ENCODE results near the gene OR5J2. TPM values are rescaled to one million over a fixed set of nuclear protein-coding genes. Genes with fewer than 3 reads are reported as not detected.

Gene OR5J2
- not detected in 2 replicates for total RNA-seq

DNA sequence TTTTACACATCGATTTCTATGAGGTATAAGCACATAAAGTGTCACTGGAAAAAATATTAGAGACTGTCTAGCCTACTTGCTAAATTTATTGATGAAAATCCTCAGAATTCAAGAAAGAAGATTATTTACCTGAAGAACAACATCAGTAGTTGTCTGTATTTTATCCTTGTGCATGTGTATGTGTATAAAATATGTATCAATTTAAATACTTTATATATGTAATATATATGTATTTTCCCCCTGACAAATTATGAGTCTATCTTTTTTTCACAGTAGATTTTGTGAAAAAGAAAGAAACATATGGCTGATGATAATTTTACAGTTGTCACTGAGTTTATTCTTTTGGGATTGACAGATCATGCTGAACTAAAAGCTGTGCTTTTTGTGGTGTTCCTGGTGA lies at the start of gene OR5J2:
OR5J2 (plus strand) TSS at position 301 of the 400 bp plus-strand sequence; CDS start at position 301, 0 bp downstream.

GRCh38 chr11:56140151-56140661 lies 36.2 kb upstream of the OR5J2 start, which contains the start of gene OR8J3:
TSS of gene OR8J3 (minus strand) at chr11:56140201. CDS start at chr11:56137718, 2,483 bp downstream.

DNA sequence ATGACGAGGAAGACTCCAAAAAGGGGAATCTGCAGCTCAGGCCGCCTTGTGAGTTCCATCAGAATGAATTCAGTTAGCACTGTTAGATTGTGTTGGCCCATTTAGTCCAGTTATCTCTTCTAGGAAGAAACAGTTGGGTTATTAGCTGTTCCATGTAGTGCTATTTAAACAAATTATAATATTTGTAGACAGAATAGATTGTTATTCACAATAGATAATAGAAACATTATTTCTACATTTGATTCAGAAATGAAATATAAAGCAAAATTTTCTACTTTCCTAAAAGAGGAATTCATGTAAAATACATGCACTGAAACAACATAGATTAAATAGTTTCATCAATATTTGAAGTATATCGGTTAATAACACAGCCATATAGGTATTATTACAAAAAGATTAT lies 16.2 kb upstream of the OR5J2 start, which contains the start of gene OR8K5:
OR8K5 (minus strand) TSS at position 101 of the 400 bp plus-strand sequence; CDS start at position 101, 0 bp downstream.

Other genes with a start within 250 kb of the OR5J2 start
- not detected in 2 replicates for gene OR5I1, start 240.2 kb upstream of the OR5J2 start, total RNA-seq
- not detected in 2 replicates for gene OR10AG1, start 206.7 kb upstream of the OR5J2 start, total RNA-seq
- not detected in 2 replicates for gene OR5F1, start 182.0 kb upstream of the OR5J2 start, total RNA-seq
- gene OR5AS1, start 149.0 kb upstream of the OR5J2 start, total RNA-seq: not detected in 2 replicates
- gene OR8I2, start 83.3 kb upstream of the OR5J2 start, total RNA-seq: not detected in 2 replicates
- not detected in 2 replicates for gene OR8H2, start 72.9 kb upstream of the OR5J2 start, total RNA-seq
- not detected in 2 replicates for gene OR8H3, start 54.2 kb upstream of the OR5J2 start, total RNA-seq
- gene OR8J3, start 36.4 kb upstream of the OR5J2 start, total RNA-seq: not detected in 2 replicates
- not detected in 2 replicates for gene OR8K5, start 16.3 kb upstream of the OR5J2 start, total RNA-seq
- gene OR5T2, start 57.6 kb downstream of the OR5J2 start, total RNA-seq: not detected in 2 replicates
- not detected in 2 replicates for gene OR5T3, start 75.6 kb downstream of the OR5J2 start, total RNA-seq
- gene OR5T1, start 97.5 kb downstream of the OR5J2 start, total RNA-seq: not detected in 2 replicates
- not detected in 2 replicates for gene OR8H1, start 115.6 kb downstream of the OR5J2 start, total RNA-seq
- gene OR8K3, start 138.5 kb downstream of the OR5J2 start, total RNA-seq: not detected in 2 replicates
- gene OR8K1, start 169.4 kb downstream of the OR5J2 start, total RNA-seq: not detected in 2 replicates
- gene OR8J1, start 177.7 kb downstream of the OR5J2 start, total RNA-seq: not detected in 2 replicates
- gene OR8U1, start 199.0 kb downstream of the OR5J2 start, total RNA-seq: not detected in 2 replicates
- not detected in 2 replicates for gene OR5AL1, start 236.1 kb downstream of the OR5J2 start, total RNA-seq

Data from hair follicle dermal papilla cell (primary cell).